Activated CD4-positive, alpha-beta T cell treated with anti-CD3 and anti-CD28 coated beads, Interleukin-10, Interleukin-2, amounts not matched to agents 100 ng/mL and 50 ng/mL, durations not matched to agents 16 hours and 8 hours (primary cell): ENCODE measurements around the gene NPTX1.

Experiments
- DNase-seq: peaks from one replicate; pipeline ENCODE4 v3.0.0-alpha.2; 2020

Gene NPTX1

DNA sequence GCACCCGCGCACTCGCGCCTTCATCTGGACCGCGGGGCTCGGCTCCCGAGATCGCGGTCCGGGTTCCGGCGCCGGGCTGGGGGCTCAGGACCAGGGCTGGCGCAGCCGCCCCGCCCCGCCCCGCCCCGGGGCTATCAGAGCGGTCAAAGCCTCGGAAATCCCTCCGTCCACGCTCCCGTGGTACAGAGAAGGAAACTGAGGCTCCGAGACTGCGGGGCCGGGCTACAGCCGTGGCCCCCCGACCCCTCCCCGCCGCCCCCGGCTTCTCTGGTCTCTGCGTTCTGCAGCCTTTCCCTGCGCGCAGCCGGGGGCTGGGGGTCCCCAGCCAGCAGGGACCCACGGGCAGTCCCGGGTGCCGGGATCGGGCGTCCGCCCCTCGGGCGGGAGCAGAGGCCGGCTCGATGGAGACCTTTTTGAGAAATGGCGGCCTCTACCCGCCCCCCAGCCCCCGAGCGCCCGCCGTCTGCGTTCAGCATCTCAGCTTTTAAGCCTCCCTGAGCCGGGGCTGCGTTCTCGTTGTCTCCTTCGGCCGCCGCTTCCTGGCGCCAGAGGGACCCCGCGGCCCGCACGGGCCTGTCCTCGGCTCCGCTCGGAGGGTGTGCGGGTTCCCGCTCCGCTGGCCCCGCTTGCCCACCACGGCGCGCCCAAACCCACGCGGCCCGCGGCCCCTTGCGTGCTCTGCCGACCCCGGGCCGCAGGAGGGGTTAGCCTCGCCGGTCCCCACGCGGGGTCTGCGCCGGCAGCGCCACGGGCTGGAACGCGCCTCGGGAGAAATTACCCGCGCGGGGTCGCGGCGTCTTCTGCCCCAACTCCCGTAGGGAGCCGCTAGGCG, 1.5 kb upstream of the NPTX1 start:
- peak; percentile 39 for DNase-seq

DNA sequence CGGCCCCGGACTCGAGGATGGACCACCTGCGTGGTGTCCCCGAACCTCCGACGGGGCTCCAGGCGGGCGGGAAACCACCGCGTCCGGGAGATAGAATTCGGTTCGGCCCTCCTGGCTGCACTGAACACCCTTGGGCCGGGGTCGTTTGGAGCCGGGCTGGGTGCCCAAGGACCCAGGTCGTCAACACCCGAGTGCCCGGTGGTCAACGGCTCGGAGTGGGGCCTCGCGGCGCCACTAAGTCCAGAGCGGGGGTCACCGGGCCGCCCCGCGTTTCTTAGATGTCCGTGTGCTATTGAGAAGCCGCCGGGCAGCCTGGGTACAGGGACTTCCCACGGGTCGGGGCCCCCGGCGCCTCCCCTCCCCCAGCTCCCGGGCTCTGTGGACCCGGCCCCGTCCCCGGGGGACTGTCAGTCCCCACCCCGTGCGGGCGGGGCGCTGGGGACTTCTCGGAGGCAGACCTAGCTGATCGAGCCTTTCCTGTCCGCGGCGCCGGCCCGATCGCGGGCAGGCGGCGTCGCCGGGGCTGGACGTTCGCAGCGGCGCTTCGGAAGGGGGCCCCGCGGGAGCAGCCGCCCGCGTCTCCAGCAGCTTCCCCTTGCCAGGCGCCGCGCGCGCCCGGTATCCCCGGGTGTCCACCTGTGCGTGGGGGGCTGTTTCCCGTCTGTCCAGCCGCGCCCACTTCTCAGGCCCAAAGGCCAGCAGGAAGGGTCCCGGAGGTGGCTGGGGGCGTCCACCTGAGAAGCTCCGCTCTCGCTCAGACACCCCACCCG, 655 bp upstream of the NPTX1 start:
- DNase-seq = no peak

DNA sequence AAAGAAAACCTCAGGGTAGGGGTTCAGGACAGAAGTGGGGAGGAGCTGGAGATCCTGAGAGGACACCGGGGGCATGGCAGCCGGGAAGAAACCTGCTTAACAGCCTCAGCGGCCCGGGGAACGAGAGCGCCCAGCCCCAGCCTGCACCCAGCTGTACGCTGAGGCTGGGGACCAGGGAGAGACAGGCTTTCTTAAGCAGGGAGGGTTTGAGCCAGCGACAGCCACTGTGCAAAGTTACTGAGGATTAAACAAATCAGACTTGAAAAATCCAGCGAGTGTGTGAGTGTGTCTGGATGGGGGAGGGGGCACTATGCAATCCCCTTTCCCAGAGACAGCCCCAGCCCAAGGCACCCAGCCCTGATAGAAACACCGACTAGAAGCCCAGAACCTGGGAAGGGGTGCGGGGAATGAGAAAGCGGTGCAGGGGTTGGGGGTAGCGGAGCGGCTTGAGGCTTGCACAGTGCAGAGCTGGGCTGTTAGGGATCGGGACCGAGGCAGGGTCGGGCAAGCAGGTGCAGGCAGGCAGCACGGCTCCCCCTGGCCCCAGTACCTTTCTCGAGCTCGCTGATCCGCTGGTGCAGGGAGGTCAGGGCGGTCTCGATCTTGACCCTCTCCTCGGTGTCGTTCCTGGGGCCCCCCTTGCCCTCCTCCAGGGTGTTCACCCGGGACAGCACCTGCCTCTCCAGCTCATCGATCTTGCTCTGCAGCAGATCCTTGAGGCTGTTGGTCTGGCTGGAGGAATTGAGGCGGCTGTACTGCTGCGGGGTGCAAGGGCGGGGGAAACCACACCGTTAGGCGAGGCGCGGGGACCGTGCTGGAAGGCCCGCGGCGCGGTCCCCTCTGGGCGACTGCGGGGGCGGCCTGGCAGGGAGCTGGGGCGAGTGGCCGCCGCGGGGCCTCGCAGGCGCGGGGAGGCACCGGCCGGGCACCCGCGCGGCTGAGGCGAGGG, 1.2 kb downstream of the NPTX1 start:
- no peak for DNase-seq

DNA sequence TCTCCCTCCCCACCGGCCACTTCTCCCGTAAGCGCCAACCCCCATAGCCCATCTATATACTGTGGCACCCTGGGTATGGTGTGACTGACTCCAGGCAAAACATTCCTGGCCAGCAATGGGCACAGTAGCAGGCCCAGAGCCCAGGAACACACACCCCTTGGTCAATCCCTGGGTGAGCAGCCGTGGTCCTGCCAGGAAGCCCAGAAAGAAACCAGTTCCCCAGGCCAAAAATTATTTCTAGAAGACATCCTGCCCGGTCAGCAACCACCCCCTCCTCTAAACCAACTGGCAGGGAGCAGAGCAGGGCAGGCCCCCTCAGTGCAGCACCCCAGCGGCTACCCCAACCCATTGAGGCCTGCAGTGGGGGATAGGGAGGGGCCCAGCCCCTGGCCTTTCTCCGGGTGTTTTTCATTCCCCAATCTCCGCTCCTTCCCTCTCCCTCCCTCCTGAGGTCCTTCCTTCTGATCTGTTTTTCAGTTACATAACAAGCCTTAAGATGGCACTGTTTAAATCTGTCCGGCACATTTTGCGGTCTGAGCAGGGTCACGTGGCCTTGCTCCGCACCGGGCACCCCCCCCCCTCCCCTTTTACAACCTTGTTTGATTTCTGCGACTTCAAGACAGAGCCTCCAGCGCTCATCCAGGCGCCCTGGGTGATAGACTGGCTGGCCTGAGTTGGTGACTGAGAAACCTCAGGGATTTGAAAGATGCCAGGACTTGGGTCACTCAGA, 2.0 kb downstream of the NPTX1 start:
- peak; percentile 29 for DNase-seq

DNA sequence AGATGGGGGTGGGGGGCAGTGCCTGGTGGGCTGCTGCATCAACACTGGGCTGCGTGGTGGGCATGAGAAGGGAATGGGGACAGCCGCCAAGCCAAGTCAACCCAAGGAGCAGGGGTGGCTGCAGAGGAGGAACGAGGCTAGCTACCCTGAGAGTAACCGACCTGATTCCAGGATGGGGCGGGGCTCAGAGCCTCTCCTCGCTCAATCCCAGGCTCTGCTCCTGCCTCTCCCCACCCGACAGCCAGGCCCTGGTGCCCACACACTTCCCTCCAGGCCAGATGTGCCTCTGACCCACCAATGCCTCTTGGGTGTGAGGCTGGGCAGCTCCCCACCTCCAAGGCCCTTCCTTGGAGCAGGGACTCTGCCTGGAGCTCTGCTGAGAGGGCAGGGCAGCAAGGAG, 2.7 kb downstream of the NPTX1 start:
- DNase-seq = no peak

DNA sequence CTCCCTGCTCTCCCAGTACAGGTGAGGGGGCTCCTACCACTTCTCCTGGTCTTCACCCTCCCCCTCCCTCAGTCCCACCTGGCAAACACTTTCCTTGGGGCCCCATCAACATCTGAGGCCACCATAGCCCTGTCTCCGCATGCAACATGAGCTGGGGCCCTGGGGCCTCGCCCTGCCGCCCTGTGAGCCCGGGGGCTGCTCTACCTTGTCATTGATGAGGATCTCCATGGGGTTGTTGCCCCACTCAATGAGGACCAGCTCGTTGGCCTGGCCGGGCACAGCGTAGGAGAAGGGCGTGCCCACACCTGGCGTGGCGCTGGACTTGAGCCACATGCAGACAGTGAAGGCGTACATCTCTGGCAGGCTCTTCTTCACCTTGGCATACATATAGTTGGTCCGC, 3.4 kb downstream of the NPTX1 start:
- DNase-seq = no peak

DNA sequence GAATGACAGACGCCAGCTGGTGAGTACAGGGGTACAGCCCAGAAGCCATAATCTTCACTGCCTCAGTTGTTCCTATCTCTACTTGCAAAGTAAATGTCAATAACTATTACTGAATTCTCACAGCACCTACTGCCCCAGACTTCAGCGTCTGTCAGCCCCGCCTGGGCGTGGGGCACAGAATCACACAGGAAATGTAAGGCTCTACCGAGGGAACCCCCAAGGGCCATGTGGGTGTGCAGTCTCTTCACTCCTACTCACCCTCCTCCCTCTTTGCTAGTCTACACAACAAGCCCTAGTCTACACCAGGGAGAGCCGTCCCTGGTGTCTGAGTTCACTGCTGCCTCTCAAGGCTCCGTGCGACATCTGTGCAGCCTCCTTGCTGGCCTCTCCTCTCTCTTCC, 4.5 kb downstream of the NPTX1 start:
- no peak for DNase-seq

DNA sequence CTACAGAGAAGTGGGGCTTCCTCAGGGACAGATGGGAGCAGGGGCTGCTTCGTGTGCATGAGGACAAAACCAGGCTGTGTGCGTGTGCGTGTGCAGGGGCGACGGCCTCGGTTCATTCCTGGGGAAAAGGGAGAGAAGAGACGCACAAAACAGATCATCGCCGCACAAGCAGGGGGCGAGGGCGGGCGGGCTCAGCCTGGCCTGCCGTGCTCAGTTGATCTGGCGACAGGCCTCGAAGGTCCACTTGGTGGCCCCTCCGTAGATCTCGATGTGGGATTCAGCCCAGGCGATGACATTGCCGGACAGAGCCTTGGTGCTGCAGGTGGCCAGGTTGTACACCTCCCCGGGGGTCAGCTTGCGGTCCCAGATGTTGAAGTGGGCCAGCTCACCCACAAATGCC, 5.8 kb downstream of the NPTX1 start:
- no peak for DNase-seq

DNA sequence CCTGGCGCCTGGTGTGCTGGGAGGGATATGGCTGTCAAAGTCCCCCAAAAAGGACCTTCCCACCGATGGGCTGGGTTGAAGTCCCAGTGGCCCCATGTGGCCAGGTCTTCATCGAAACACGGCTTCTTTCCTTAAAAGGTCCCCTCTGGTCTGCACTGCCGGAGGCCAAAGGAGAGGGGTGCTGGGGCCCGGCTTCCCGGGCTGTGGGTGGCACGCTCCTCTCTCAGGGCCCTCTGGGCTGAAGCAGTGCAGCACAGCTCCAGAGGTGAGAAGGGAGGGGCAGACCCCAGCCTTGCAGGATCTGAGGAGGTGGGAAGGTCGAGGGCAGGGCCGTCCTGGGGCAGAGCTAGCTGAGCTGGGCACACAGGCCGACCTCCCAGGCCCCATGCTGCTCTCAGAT, 6.7 kb downstream of the NPTX1 start:
- DNase-seq = no peak

DNA sequence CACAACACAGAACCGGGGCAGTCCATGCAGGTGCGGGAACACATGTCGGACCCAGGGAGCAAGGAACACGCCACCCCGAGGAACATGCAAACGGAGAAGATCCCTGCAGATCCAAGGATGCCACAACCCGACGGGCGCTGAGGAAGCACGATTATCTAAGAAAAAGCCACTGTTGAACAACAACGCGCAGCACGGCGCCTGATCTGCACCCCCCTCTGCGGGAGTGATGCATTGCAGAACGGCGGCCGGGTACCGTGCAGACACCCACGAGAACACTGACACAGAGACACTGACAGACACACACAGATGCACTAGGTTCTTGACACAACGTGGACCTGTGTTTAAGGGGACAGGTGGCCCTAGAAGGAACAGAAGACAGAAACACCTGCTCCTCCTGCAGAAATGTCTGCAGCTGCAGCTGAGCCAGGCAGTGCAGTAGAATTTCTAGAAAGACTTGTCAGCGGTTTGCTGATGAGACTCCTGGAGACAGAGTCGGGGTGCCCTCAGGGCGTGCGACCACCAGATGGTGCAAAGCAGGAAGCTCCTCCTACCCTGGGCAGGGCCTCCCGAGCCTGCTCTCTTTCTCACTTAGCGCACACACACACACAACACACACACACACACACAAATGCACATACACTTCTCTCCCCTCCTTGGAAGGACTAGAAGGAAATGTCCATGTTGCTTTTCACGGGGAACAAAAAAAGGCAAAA, 7.5 kb downstream of the NPTX1 start:
- DNase-seq = no peak

DNA sequence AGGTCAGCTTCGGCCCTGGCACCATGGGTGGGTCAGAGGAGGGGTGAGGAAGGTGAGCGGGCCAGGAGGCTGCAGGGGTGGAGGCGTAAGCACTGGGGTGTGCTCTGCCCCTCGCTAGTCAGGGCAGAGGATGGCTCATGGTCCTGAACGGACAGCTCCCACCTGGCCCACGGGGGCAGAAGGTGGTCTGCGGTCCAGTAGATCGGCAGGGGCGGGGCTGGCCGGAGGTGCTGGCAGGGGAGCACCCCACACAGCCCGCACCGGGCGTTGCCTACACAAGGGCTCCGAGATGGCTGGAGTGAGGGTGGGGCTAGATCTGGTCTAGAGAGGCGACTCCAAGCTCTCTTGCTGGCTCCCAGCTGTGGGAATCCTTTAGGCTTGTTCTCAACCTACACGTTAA, 8.2 kb downstream of the NPTX1 start:
- no peak for DNase-seq

DNA sequence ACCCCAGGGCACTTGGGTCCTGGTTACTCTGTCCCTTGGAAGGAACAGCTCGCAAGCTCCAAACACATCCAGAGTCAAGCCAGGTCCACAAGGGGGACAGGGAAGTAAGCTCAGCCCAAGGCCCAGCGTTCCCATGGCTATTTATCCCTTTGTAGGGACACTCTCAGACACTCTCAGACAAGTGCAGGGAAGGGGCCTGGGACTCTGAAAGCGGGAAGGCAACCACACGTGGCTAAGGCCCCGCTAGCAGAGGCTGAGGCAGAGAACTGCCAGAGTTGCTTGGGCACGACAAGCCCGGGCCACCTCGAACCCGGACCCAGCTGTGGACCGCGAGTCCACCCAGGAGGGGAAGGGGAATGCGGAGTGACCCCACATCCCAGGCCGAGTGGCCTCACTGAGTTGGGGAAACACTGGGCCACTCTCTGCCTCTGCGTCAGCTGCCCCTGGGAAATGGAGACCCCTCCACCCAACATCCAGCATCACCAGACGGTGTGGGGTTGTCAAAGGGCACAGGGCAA, 10.2 kb downstream of the NPTX1 start:
- no peak for DNase-seq

DNA sequence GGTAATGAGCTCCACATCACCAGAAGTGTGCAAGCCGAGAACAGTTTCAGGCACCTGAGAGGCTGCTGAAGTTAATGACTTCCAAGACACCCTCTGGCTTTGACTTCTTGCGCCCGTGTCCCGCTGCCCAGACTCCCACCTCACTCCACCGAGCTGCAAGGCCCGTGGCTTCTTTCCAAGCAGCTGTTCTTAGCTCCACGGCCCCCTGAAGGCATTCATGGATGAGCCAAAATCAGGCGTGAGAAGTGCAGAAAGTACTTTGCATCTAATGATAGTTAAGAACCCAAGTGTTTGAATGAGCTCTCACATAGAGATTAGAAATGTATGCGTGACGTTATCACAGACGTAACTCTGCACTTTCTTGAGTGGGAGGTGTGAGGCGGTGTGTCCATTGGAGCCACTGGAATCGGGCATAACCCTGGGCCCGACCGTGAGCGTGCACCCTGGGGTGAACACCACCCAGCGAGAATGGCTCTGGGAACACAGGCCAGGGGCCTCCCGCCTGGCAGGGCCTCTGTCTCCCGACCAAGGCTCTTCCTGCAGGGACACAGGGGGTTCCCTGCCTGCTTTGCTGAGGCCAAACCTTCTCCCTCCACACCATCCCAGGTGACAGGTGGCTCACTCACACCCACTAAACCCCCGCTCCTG, 11.0 kb downstream of the NPTX1 start:
- no peak for DNase-seq

DNA sequence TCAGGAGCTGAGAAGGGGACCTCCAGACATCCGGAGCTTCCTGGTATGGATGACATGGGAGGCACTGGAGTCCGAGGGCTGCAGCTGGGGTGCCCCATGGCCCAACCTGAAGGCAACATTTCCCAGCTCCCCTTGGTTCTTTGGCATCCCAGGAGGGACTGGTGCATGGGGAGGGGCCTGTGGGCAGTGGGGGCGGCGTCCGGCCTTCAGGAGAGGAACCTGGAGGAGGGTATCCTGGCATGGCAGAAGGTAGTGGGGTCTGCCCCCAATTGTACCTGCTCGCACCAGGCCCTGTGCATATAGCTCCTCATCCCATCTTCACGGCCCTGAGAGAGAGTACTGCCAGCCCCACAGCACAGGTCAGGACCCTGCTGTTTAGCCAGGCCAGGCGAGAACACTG, 11.9 kb downstream of the NPTX1 start:
- no peak for DNase-seq

DNA sequence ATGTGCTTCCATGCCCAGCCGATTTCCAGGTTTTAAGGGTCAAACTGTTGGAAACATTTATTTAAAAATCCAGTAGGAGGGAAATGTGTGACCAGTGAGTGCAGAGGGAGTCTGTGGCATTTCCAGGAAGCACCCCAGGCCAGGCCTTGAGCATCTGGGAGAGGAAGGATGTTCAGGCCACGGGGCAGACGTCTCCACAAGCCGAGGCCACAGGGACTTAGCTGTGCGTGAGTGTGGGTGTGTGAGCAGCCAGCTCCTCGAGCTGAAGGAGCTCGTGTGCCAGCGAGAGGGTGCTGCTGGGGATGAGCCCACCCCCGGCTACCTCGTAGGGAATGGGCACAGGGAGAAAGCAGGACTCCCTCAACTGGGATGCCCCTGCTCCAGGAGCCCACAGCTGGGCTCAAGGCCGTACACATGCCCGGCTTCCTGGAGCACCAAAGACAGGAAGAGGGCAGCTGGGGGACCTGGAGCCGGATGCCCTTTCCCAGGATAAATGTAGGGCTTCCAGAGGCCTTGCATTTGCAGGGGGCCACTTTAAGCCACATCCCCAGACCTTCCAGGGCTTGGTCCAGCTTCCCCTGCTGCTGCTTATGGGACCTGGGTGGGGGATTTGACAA, 12.5 kb downstream of the NPTX1 start:
- no peak for DNase-seq

DNA sequence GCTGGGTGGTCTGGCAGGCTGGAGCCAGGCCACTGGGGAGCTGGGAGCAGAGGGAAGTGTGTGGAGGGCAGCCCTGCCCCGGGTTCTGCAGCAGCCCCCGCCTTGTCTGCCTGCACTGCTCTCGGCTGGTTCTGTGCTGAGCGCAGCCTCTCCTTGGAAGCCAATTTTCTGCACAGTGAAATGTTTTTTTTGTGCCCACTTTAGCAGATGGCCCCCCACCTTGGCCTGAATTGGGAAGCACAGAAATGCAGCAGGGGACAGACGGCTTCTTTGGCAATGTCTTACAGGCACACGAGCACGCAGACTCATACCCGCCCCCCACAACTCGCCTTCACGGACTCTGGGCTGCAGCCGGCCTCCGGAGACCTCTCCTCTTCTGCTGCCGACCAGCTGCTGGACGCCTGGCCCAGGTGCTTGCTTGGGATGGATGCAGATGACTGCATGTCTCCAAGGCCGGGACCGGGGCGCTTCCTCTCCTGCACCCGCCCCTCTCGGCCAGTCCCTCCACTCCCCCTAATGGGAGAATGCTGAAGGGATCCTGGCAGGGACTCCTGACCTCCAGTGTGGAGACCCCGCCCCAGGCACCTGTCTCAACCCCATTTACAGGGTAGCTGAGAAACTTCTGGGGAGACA, 14.8 kb downstream of the NPTX1 start:
- DNase-seq = no peak

DNA sequence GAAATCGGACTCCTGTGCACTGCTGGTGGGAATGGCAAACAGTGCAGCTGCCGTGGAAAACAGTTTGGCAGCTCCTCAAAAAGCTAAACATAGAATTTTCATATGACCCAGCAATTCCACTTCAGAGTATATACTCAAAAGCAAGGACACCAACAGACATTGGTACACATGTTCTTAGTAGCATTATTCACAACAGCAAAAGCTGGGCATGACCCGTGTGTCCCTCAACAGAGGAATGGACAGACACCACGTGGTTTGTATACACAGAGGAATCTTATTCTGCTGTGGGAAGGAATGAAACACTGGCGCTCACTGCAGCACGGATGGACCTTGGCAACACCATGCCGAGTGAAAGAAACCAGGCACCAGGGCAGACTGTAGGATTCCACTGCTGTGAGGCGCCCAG, 16.0 kb downstream of the NPTX1 start:
- DNase-seq = no peak

DNA sequence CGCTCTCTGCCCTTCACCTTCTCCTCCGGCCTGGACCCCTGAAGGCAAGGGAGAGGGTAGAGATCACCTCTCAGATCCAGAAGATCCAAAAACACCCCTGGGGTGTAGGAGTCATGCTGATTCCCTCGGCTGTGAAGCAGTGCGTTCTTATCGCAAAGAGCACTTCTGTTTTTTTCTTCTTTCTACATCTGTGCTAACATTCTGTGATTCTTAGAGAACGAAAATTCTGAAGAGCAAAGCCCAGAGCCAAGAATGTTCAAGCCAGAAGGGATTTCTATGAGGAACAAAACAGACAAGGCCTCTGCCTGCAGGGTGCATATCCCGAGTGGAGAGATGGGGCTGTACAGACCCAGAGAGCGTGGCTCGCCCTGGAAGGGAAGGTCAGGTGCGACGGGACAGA, 17.2 kb downstream of the NPTX1 start:
- no peak for DNase-seq

DNA sequence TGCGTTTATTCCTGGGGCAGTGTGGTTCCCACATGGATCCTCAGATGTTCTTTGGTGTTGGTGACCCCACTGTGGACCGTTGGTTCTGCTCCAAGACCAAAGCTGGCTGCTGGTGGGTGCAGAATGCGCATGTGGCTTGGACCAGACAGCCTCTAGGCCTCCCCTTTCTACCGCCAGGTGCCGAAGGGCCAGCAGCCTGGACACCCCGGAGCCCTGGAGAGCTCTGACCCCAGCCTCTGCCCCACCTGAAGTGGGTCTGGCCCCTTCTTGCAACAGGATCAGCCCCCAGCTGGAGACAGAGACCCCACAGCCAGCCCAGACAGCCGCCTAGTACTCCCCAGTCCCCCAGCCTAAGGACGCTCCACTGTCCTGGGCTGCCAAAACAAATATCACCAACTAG, 18.4 kb downstream of the NPTX1 start:
- DNase-seq = no peak

DNA sequence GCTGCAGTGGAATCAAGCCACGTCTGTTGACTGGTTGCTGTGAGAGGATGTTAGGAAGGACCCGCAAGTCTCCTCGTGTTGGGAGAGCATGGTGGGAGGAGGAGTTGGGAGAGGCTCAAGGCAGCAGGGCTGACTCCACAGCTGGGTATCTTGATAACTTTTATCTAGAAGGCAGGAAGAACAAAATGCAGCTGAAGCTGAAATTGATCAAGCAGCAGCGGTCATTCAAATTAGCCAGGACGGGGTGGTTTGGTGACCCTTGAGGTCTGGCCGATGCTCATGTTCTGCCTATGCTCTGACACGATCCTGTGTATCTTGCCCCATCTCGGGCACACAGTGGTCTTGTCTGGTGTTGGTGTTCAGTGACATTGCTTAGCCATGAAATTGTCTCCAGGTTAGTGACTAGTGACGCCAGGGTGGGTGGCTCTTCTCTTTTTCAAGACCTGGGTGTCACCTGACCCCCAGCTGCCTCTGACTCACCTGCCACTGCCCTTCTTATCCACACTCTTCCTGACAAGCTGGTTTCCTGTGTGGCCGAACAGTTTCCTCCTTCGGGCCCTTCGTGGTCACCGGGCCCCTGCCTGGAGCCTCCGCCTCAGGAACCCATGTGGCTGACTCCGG, 19.1 kb downstream of the NPTX1 start:
- no peak for DNase-seq
